AG09309 (cell line): ENCODE measurements around the gene VWA5A.
A peak's percentile ranks its signal among the peaks of the same experiment; 100 is the strongest.

Experiments
- DNase-seq: peaks from one replicate; pipeline ENCODE4 v3.0.0-alpha.2; 2010; ENCODE audit warnings: low read depth
- H3K4me3 ChIP-seq: 2 replicates; pipeline ENCODE4 v1.5.1; 2011; ENCODE audit warnings: mild to moderate bottlenecking, low read depth, low read length, moderate library complexity; ENCODE audit not compliant: control insufficient read depth
- TF ChIP-seq, protein P1 (sequence below): IDR thresholded peaks from 2 replicates; pipeline ENCODE4 v1.5.1; 2011; ENCODE audit warnings: mild to moderate bottlenecking, low read depth, low read length, inconsistent platforms; ENCODE audit not compliant: insufficient read depth, control insufficient read depth; ENCODE audit errors: missing control alignments

VWA5A gene

GRCh38 chr11:124109377-124109776, 5.9 kb upstream of the VWA5A start:
- no peak overlapping the region for H3K4me3 ChIP-seq
- DNase-seq: no peak
- TF ChIP-seq, protein P1, sequence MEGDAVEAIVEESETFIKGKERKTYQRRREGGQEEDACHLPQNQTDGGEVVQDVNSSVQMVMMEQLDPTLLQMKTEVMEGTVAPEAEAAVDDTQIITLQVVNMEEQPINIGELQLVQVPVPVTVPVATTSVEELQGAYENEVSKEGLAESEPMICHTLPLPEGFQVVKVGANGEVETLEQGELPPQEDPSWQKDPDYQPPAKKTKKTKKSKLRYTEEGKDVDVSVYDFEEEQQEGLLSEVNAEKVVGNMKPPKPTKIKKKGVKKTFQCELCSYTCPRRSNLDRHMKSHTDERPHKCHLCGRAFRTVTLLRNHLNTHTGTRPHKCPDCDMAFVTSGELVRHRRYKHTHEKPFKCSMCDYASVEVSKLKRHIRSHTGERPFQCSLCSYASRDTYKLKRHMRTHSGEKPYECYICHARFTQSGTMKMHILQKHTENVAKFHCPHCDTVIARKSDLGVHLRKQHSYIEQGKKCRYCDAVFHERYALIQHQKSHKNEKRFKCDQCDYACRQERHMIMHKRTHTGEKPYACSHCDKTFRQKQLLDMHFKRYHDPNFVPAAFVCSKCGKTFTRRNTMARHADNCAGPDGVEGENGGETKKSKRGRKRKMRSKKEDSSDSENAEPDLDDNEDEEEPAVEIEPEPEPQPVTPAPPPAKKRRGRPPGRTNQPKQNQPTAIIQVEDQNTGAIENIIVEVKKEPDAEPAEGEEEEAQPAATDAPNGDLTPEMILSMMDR: no peak

- no peak overlapping the region for H3K4me3 ChIP-seq
- DNase-seq: no peak
- TF ChIP-seq, protein P1: no peak
Observed at GRCh38 chr11:124110201-124110600, 5.0 kb upstream of the VWA5A start.

DNA sequence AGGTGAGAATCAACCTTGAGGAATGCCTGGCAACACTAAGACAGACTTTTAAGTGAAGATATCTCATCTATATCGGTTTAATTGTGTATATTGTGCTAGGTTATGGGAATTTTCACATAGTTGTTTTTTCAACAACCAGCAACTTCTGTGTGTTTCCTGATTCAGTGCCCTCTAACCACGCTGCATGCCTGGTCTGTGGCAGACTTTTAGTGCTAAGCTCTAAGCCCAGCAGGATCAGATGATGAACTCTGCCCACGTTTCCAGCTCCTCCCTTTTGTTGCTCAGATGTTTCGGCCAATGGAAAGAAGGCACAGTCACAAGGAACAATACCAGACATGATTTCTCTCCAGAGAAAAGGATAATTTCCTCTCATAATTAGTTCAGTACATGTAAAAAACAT, 1.4 kb upstream of the VWA5A start:
- no peak for DNase-seq
- TF ChIP-seq, protein P1: no peak
- no peak overlapping the region for H3K4me3 ChIP-seq

DNA sequence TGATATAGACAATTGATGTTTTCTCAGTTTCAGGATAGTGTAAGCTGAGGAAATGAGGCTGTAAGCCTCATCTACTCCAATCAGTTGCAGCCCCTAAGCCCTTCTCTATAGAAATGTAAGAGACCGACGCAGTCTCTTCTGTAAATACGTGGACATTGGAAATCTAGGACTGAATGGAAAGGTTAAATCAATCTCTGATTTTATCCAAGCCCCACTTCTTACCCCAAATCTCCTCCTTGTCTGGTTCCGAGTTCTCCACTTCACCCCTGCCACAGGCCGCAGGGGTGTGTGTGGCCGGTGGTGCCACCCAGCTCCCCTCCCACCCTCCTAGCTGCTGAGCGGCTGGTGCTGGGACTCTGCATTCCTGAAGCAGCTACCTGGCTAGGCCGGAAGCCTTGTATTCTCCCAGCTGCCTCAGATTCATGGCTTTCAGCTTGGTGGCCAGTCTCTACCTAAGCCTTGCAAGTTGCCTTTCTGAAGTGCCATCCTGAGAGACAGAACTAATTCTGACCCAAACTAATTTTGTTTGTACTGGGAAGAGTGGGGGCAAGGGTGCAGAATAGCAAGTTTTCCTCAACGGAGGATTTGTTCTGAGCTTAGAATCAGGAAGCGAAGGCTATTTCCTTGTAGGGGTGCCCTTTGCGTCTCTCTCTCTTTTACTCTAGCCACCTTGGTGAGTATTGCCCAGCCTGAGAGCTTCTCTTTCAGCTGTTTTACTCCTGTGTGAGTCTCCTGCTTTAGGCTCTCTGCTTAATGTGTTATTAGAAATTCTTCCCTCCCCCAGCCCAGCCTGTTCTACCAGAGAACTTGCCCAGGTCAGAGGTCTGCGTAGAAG, 749 bp downstream of the VWA5A start:
- TF ChIP-seq, protein P1: no peak
- peak overlapping the region; percentile 65 for H3K4me3 ChIP-seq
- DNase-seq: no peak

- TF ChIP-seq, protein P1: no peak
- H3K4me3 ChIP-seq: no peak overlapping the region
- no peak for DNase-seq
Observed at GRCh38 chr11:124119103-124119502, 3.9 kb downstream of the VWA5A start.

- TF ChIP-seq, protein P1: no peak
- no peak overlapping the region for H3K4me3 ChIP-seq
- DNase-seq: no peak
Observed at GRCh38 chr11:124120891-124121290, 5.6 kb downstream of the VWA5A start.
